Upper lobe of left lung (tissue), 4 donors: ENCODE results near the gene DYSF.

Experiments
- CTCF ChIP-seq, 6 experiments: fragments of 450-650 bp in 4 of 6; fragments of 200-600 bp in 2 of 6; sonication (generic) in 2 of 6; IDR thresholded peaks; one replicate each; pipeline ENCODE4 v1.5.1; 2016 to 2019; ENCODE audit warnings: antibody characterized with exemption in 6 of 6
- POLR2A ChIP-seq, 4 donors: fragments of 450-650 bp; IDR thresholded peaks; one replicate each; pipeline ENCODE4 v1.5.1; 2016 to 2017; ENCODE audit warnings: antibody characterized with exemption in 4 of 4, mild to moderate bottlenecking in 2 of 4
- POLR2AphosphoS5 ChIP-seq, 2 donors: sonication (generic); formaldehyde crosslinking; IDR thresholded peaks; one replicate each; pipeline ENCODE4 v1.5.1; 2017; ENCODE audit warnings: antibody characterized with exemption in 2 of 2

GRCh38 chr2:71640489-71640888 is 187.1 kb downstream of the DYSF start:
- TF ChIP-seq CTCF (IDR thresholded peaks at IDR 0.05) (no peak), POLR2A (IDR thresholded peaks at IDR 0.05) (no peak), POLR2AphosphoS5 (IDR thresholded peaks at IDR 0.05) (no peak)
